Activated T-cell treated with anti-CD3 and anti-CD28 coated beads, Interleukin-2, amount 50 U/mL, for 72 hours (primary cell): ENCODE data around the gene TAL1. TPM values are rescaled to one million over a fixed set of nuclear protein-coding genes. Genes with fewer than 3 reads are reported as not detected.
"Not testable (repeated sequence)": the region's sequence is repeated elsewhere in the genome, so short reads cannot be mapped to it uniquely, and the experiment has no call there.

Experiments used
- ATAC-seq, 2 donors: fragments of 150-1000 bp; cut with Tn5 transposase; replicated peaks in 1 of 2; 2 replicates each; pipeline ENCODE4 v1.10.0; 2021; ENCODE audit warnings: moderate library complexity in 2 of 2, mild to moderate bottlenecking in 1 of 2
- DNase-seq, 2 donors: peaks; one replicate each; pipeline ENCODE4 v3.0.0; 2021 to 2022; ENCODE audit warnings: mixed read lengths in 1 of 2
- H3K27ac Mint-ChIP-seq: one replicate; pipeline ENCODE4 v1.8.0; 2022; ENCODE audit warnings: mild to moderate bottlenecking, moderate library complexity, mixed read lengths
- H3K27me3 Mint-ChIP-seq: one replicate; pipeline ENCODE4 v1.8.0; 2022; ENCODE audit warnings: low read depth, mixed read lengths
- H3K36me3 Mint-ChIP-seq, 2 donors: one replicate each; pipeline ENCODE4 v1.8.0; 2022; ENCODE audit warnings: mixed read lengths in 2 of 2, mild to moderate bottlenecking in 1 of 2; ENCODE audit not compliant: insufficient read depth in 2 of 2
- H3K4me1 Mint-ChIP-seq: one replicate; pipeline ENCODE4 v1.8.0; 2022; ENCODE audit warnings: low read depth, mixed read lengths
- H3K4me3 Mint-ChIP-seq, 2 donors: one replicate each; pipeline ENCODE4 v1.8.0; 2022; ENCODE audit warnings: mild to moderate bottlenecking in 2 of 2, mixed read lengths in 2 of 2, moderate library complexity in 2 of 2
- H3K9me3 Mint-ChIP-seq, 2 donors: one replicate each; pipeline ENCODE4 v1.8.0; 2022; ENCODE audit warnings: mixed read lengths in 2 of 2
- total RNA-seq, 2 donors: library from RNA; stranded (reverse); gene quantifications; one replicate each; pipeline ENCODE4 v1.2.3, GENCODE V29; 2022

Gene TAL1
- total RNA-seq = under 1 TPM; 0.17 to 0.30 TPM

- ATAC-seq (peak; percentile 41 to 43), DNase-seq (peak in 1 of 2 donors; percentile 18)
- H3K27ac Mint-ChIP-seq = peak within 1 kb of the TSS; percentile 61
- H3K4me1 Mint-ChIP-seq = peaks cover 34% of the 10 kb centered on the region
- H3K36me3 Mint-ChIP-seq = peaks cover 2 to 5% of the 10 kb centered on the region in 2 donors
- peaks cover 87% of the 10 kb centered on the region for H3K27me3 Mint-ChIP-seq
- H3K9me3 Mint-ChIP-seq = no peaks in the 10 kb centered on the region
- H3K4me3 Mint-ChIP-seq = peak within 1 kb of the TSS; percentile 82 to 87
These were observed at the start of gene TAL1 for GRCh38 chr1:47232187-47232874. TAL1 (minus strand) TSS chr1:47232225; CDS start chr1:47225888, 6,337 bp downstream.

GRCh38 chr1:47280142-47280541 lies 48.1 kb upstream of the TAL1 start:
- DNase-seq = no peak
- H3K27me3 Mint-ChIP-seq = no peaks in the 10 kb centered on the region

GRCh38 chr1:47276850-47277249 lies 44.8 kb upstream of the TAL1 start:
- no peak for DNase-seq
- no peak overlapping the region for H3K27ac Mint-ChIP-seq
- no peak overlapping the region for H3K4me3 Mint-ChIP-seq
- H3K36me3 Mint-ChIP-seq = peaks cover 8 to 33% of the 10 kb centered on the region in 2 donors
- no peaks in the 10 kb centered on the region for H3K4me1 Mint-ChIP-seq
- no peak for ATAC-seq
- H3K27me3 Mint-ChIP-seq = no peaks in the 10 kb centered on the region
- H3K9me3 Mint-ChIP-seq = no peaks in the 10 kb centered on the region

More at GRCh38 chr1:47280142-47280541, 48.1 kb upstream of the TAL1 start:
- H3K9me3 Mint-ChIP-seq = no peaks in the 10 kb centered on the region
- H3K4me3 Mint-ChIP-seq = no peak overlapping the region
- no peak for ATAC-seq
- H3K27ac Mint-ChIP-seq = no peak overlapping the region
- H3K4me1 Mint-ChIP-seq = no peaks in the 10 kb centered on the region
- peaks cover 8 to 31% of the 10 kb centered on the region in 2 donors for H3K36me3 Mint-ChIP-seq

GRCh38 chr1:47275811-47276210 lies 43.8 kb upstream of the TAL1 start:
- not testable (repeated sequence) for H3K4me1 Mint-ChIP-seq, H3K27ac Mint-ChIP-seq, H3K9me3 Mint-ChIP-seq, H3K27me3 Mint-ChIP-seq, ATAC-seq, H3K4me3 Mint-ChIP-seq, DNase-seq
- H3K36me3 Mint-ChIP-seq = peaks cover 8 to 28% of the 10 kb centered on the region in 2 donors

GRCh38 chr1:47265529-47265928 lies 33.5 kb upstream of the TAL1 start:
- H3K36me3 Mint-ChIP-seq = peaks cover 7 to 21% of the 10 kb centered on the region in 2 donors

GRCh38 chr1:47262787-47263413 lies 30.9 kb upstream of the TAL1 start:
- Mint-ChIP-seq H3K4me1 (no peaks in the 10 kb centered on the region), H3K4me3 (no peak overlapping the region), H3K36me3 (peaks cover 8 to 21% of the 10 kb centered on the region in 2 donors), H3K27me3 (no peaks in the 10 kb centered on the region), H3K9me3 (no peaks in the 10 kb centered on the region), H3K27ac (no peak overlapping the region)
- peak; percentile 31 to 37 for DNase-seq
- no peak for ATAC-seq

More at GRCh38 chr1:47265529-47265928, 33.5 kb upstream of the TAL1 start:
- not testable (repeated sequence) for H3K4me1 Mint-ChIP-seq, H3K27ac Mint-ChIP-seq, DNase-seq, H3K9me3 Mint-ChIP-seq, H3K27me3 Mint-ChIP-seq, ATAC-seq, H3K4me3 Mint-ChIP-seq

GRCh38 chr1:47257224-47257623 lies 25.2 kb upstream of the TAL1 start:
- H3K27me3 Mint-ChIP-seq = no peaks in the 10 kb centered on the region

GRCh38 chr1:47252795-47253194 lies 20.8 kb upstream of the TAL1 start:
- H3K27me3 Mint-ChIP-seq = no peaks in the 10 kb centered on the region
- H3K9me3 Mint-ChIP-seq = no peaks in the 10 kb centered on the region
- ATAC-seq = no peak
- DNase-seq = no peak
- H3K27ac Mint-ChIP-seq = no peak overlapping the region
- peaks cover 0 to 12% of the 10 kb centered on the region in 2 donors for H3K36me3 Mint-ChIP-seq
- H3K4me1 Mint-ChIP-seq = no peaks in the 10 kb centered on the region
- no peak overlapping the region for H3K4me3 Mint-ChIP-seq

More at GRCh38 chr1:47257224-47257623, 25.2 kb upstream of the TAL1 start:
- ATAC-seq = no peak
- Mint-ChIP-seq H3K4me1 (no peaks in the 10 kb centered on the region), H3K4me3 (no peak overlapping the region), H3K9me3 (no peaks in the 10 kb centered on the region), H3K36me3 (peaks cover 2 to 16% of the 10 kb centered on the region in 2 donors), H3K27ac (no peak overlapping the region)
- no peak for DNase-seq

- ATAC-seq (no peak), DNase-seq (no peak)
- Mint-ChIP-seq H3K27ac (no peak overlapping the region), H3K4me3 (no peak overlapping the region), H3K36me3 (peaks cover 0 to 12% of the 10 kb centered on the region in 2 donors), H3K4me1 (no peaks in the 10 kb centered on the region), H3K27me3 (no peaks in the 10 kb centered on the region), H3K9me3 (no peaks in the 10 kb centered on the region)
These were observed 20.3 kb upstream of the TAL1 start for GRCh38 chr1:47252369-47252768.

- H3K4me3 Mint-ChIP-seq = no peak overlapping the region
- peaks cover 6% of the 10 kb centered on the region for H3K27me3 Mint-ChIP-seq
- H3K27ac Mint-ChIP-seq = no peak overlapping the region
- DNase-seq (no peak), ATAC-seq (no peak)
- no peaks in the 10 kb centered on the region for H3K4me1 Mint-ChIP-seq
- peaks cover 0 to 9% of the 10 kb centered on the region in 2 donors for H3K36me3 Mint-ChIP-seq
- no peaks in the 10 kb centered on the region for H3K9me3 Mint-ChIP-seq
These were observed 17.7 kb upstream of the TAL1 start for GRCh38 chr1:47249755-47250154.

- H3K27me3 Mint-ChIP-seq = peaks cover 37% of the 10 kb centered on the region
- no peaks in the 10 kb centered on the region for H3K9me3 Mint-ChIP-seq
- peaks cover 3% of the 10 kb centered on the region for H3K4me1 Mint-ChIP-seq
- H3K27ac Mint-ChIP-seq = peak overlapping the region; percentile 48
- DNase-seq = no peak
- H3K4me3 Mint-ChIP-seq = no peak overlapping the region
- no peaks in the 10 kb centered on the region for H3K36me3 Mint-ChIP-seq
- ATAC-seq = no peak
These were observed 12.4 kb upstream of the TAL1 start for GRCh38 chr1:47244339-47244862.

GRCh38 chr1:47243910-47244309 lies 11.9 kb upstream of the TAL1 start:
- ATAC-seq (no peak), DNase-seq (no peak)
- Mint-ChIP-seq H3K9me3 (no peaks in the 10 kb centered on the region), H3K36me3 (no peaks in the 10 kb centered on the region), H3K27me3 (peaks cover 37% of the 10 kb centered on the region), H3K4me3 (no peak overlapping the region), H3K27ac (no peak overlapping the region), H3K4me1 (peaks cover 7% of the 10 kb centered on the region)
